ENCODE results near the gene STEAP3.

- no peak for TF ChIP-seq CTCF (IDR thresholded peaks at IDR 0.05)
- no peak for TF ChIP-seq ZFX (IDR thresholded peaks at IDR 0.05; ENCODE audit: borderline replicate concordance)
These were observed 31.0 kb downstream of the STEAP3 start for GRCh38 chr2:119254601-119255080.

Data from 22Rv1 (cell line).